GM12864 (cell line): ENCODE measurements around the gene RAB44.

ENCODE experiments used
- DNase-seq: peaks from one replicate; pipeline ENCODE4 v3.0.0-alpha.2; 2011; ENCODE audit warnings: low read depth
- H3K4me3 ChIP-seq: 2 replicates; pipeline ENCODE4 v1.5.1; 2011; ENCODE audit warnings: mild to moderate bottlenecking, low read depth, low read length, control low read depth
- TF ChIP-seq, protein P1 (sequence below): IDR thresholded peaks from 2 replicates; pipeline ENCODE4 v1.5.1; 2011; ENCODE audit warnings: low read depth, mild to moderate bottlenecking, moderate library complexity, low read length, control low read depth, inconsistent platforms; ENCODE audit errors: missing control alignments

Gene RAB44

DNA sequence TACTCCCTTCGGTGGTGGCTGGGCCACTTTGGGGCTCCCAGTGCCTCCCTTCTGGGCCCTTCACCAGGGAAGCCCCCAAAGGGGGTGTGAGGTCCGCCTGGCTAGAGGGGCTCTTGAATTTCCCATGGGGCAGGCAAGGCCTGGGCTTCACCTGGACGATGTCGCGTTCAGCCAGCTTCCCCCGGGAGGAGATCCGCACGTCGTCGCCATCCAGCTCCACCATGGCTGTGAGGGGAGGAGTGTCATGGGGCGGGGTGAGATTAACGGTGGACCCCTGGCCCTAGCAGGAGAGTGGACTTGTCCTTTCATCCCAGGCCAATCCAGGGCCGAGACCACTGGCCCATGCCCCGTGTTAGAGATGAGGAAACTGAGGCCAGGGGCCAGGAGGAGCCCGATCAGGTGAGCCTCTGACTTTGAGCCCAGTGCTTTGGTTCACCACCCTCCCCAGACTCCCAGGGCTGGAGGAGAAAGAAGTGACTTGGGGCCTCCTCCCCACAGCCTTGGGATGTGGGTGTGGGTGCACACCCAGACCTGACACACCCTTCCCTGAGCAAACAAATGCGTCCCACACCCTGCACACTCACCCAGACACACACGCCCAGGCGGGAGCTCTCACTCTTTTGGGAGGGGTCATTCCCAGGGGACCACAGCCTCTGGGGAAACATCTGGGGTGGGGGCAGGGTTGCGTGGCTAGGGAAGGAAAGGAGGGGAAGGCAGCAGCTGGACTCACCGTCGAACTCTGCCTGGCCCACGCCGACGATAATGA is 46.1 kb downstream of the RAB44 start:
- TF ChIP-seq, protein P1, sequence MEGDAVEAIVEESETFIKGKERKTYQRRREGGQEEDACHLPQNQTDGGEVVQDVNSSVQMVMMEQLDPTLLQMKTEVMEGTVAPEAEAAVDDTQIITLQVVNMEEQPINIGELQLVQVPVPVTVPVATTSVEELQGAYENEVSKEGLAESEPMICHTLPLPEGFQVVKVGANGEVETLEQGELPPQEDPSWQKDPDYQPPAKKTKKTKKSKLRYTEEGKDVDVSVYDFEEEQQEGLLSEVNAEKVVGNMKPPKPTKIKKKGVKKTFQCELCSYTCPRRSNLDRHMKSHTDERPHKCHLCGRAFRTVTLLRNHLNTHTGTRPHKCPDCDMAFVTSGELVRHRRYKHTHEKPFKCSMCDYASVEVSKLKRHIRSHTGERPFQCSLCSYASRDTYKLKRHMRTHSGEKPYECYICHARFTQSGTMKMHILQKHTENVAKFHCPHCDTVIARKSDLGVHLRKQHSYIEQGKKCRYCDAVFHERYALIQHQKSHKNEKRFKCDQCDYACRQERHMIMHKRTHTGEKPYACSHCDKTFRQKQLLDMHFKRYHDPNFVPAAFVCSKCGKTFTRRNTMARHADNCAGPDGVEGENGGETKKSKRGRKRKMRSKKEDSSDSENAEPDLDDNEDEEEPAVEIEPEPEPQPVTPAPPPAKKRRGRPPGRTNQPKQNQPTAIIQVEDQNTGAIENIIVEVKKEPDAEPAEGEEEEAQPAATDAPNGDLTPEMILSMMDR = no peak
- H3K4me3 ChIP-seq = no peak overlapping the region
- no peak for DNase-seq

DNA sequence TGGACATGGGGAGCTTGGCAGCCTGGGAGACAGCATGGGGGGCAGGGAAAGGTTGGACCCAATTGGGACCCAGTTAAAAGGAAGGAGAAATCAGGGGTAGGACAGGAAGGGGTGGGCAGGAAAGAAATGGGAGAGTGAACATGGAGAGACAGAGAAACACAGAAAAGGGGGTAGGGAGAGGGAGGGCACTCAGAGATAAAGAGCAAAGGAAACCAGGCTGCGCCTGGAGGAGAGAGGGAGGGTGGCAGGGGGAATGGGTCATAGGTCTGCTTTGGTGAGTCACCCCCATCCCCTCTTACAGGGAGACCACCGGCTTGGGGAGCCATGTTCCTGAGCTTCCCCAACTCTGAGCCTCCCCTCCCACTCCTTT is 46.7 kb downstream of the RAB44 start:
- DNase-seq = no peak
- TF ChIP-seq, protein P1 = no peak
- H3K4me3 ChIP-seq = no peak overlapping the region

DNA sequence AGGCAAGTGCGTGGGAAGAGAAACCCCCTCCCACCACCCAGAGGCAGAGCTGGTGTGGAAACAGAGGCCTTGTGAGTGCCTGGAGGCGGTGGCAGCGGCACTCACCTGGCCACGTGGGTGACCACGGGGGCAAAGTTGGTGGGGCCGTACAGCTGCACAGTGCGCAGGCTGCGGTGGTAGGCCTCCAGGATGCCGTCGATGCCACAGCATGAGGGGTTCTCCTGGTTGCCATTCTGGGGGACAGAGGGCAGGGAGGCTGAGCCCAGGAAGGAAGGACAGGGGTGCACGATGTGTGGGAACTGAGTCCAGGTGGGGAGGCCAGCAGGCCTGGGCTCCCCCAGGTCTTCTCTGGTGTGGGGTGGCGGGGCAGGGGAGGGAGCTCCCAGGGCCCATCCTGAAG is 47.7 kb downstream of the RAB44 start:
- TF ChIP-seq, protein P1 = no peak
- no peak overlapping the region for H3K4me3 ChIP-seq
- no peak for DNase-seq

DNA sequence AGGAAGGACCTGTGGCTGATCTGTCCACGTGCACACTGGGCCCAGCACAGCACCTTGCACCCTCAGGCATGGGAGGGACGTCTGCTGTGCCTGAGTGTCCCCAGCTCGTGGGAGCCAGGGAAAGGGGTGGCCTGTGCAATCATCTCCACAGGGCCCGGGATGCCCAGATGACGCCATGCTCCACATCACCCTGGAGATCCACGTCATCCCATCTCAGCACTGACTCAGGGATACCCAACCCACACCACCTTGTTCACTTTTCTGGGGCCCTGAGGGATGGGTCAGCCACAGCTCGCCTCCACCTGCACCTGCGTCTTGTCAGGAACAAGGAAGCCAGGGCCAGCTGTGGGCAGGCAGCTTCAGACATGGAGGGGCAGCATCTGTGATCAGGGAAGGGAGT is 48.2 kb downstream of the RAB44 start:
- no peak for DNase-seq
- no peak overlapping the region for H3K4me3 ChIP-seq
- TF ChIP-seq, protein P1 = no peak

DNA sequence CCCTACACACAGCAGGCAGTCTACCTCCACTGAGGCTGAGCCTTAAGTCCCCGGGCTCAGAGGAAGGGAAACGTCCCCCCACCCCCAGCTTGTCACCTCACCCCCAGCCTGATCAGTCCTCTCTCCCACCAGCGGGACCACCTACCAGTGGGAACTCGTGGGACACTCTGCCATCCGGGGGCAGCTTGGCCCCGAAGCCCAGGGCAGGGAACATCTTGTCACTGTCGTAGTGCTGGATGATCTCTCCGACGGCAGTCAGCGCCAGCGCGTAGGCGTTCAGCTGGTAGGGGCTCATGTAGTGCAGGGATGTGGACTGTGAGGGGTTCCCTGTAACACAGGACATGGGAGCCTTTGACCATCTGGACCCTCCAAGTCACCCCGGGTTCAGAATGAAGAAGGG is 48.6 kb downstream of the RAB44 start:
- H3K4me3 ChIP-seq = no peak overlapping the region
- TF ChIP-seq, protein P1 = no peak
- no peak for DNase-seq

DNA sequence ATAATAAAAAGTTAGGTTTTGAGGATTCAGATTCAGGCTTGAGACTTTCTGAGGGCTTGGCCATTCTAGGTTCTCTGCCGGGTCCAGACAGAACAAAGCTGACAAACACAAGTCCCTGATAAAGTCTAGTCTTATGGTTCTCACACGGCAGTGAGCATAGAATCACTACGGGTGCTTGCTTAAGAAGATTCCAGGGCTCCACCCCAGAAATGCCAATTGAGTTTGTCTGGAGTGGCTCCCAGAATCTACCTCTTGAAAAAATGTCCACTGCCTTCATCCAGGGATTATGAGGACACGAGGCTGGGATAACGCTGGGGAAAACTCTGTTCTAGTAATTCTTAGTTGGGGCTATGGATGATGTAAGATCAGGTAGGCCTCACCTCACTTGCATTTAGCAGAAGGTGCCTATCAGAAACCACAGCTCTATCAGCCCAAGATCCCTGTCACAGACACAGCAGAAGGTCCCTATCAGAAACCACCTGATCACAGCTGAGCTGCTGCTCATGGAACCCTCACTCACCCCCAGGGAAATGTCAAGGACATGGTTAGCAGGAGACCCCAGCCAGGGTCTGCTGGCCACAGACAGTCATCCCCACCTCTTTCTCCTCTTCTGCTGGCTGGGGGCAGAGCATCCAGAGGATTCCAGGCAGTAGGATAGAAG is 52.3 kb downstream of the RAB44 start:
- TF ChIP-seq, protein P1 = no peak
- H3K4me3 ChIP-seq = no peak overlapping the region
- no peak for DNase-seq

DNA sequence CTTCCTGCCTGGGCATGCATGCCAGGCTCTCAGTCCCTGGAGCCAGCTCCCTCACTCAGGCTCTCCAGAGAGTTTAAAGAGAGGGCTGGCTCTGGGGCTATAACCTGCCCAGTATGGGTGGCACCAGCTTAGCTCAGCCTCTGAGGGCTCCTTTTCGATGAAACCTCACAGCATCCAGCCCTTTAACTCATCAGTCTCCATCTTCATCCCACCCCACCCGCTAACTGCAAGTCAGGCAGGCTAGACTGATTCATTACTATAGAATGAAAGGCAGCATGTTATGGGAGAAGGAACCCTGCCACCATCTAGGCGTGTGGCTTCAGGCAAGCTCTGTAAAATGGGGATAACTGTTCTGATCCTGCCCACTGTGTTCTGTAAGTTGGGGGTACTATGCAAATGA is 53.5 kb downstream of the RAB44 start:
- no peak for DNase-seq

More for the DNA sequence above, 53.5 kb downstream of the RAB44 start:
- TF ChIP-seq, protein P1 = no peak
- H3K4me3 ChIP-seq = no peak overlapping the region
